Measurements from ENCODE around the gene ENAM.

DNA sequence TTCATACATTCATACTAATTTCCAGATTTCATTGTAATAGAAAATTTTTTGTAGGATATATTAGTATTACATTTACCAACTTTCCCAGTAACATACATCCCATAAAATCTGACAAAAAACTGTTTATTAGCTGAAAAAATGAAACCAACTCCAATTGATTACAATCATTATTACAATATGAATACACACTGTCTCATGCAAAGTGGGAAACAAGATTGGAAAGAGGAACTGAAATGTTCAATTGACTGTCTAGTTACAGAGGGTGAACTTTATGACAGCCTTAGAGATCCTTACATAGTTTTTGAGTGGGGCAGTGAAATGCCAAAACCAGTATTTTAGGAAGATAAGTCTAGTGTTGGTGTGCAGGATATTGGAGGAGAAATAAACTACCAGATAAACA lies 38.8 kb upstream of the ENAM start:
- TF ChIP-seq JUN (IDR thresholded peaks at IDR 0.05) (no peak), POLR2A (IDR thresholded peaks at IDR 0.05; ENCODE audit: low read length) (no peak)
- TF ChIP-seq, protein P1, sequence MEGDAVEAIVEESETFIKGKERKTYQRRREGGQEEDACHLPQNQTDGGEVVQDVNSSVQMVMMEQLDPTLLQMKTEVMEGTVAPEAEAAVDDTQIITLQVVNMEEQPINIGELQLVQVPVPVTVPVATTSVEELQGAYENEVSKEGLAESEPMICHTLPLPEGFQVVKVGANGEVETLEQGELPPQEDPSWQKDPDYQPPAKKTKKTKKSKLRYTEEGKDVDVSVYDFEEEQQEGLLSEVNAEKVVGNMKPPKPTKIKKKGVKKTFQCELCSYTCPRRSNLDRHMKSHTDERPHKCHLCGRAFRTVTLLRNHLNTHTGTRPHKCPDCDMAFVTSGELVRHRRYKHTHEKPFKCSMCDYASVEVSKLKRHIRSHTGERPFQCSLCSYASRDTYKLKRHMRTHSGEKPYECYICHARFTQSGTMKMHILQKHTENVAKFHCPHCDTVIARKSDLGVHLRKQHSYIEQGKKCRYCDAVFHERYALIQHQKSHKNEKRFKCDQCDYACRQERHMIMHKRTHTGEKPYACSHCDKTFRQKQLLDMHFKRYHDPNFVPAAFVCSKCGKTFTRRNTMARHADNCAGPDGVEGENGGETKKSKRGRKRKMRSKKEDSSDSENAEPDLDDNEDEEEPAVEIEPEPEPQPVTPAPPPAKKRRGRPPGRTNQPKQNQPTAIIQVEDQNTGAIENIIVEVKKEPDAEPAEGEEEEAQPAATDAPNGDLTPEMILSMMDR (IDR thresholded peaks at IDR 0.05), result no peak
- TF ChIP-seq, protein P2, sequence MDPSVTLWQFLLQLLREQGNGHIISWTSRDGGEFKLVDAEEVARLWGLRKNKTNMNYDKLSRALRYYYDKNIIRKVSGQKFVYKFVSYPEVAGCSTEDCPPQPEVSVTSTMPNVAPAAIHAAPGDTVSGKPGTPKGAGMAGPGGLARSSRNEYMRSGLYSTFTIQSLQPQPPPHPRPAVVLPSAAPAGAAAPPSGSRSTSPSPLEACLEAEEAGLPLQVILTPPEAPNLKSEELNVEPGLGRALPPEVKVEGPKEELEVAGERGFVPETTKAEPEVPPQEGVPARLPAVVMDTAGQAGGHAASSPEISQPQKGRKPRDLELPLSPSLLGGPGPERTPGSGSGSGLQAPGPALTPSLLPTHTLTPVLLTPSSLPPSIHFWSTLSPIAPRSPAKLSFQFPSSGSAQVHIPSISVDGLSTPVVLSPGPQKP (IDR thresholded peaks at IDR 0.05; ENCODE audit: low read depth, low read length), result no peak
